H1 (cell line): Measurements from ENCODE around the gene PDHX. TPM values are rescaled to one million over a fixed set of nuclear protein-coding genes. Genes with fewer than 3 reads are reported as not detected.

Experiments used
- CTCF ChIA-PET: fragments of 300-600 bp; sonication (Branson Sonifier 250); formaldehyde crosslinking; loops from one replicate; lab custom pipeline; 2021; ENCODE audit not compliant: partially characterized antibody; lab: Charles Lee
- POLR2A ChIA-PET: fragments of 300-600 bp; sonication (Branson Sonifier 250); formaldehyde crosslinking; loops from one replicate; lab custom pipeline; 2021; ENCODE audit warnings: inconsistent platforms; ENCODE audit not compliant: partially characterized antibody; lab: Charles Lee
- DNase-seq, 2 experiments: peaks; one replicate each; pipeline versions ENCODE4 v3.0.0 to v3.0.0-alpha.2; 2010 to 2022; ENCODE audit warnings: low spot score in 2 of 2, low read depth in 1 of 2, mixed read lengths in 1 of 2
- FAIRE-seq: peaks from 2 replicates; lab custom pipeline; 2011; peaks lifted over from hg19 to GRCh38; lab: Jason Lieb, UNC
- H2AFZ ChIP-seq: 2 replicates; pipeline ENCODE4 v1.8.1; 2012; ENCODE audit warnings: low read length, inconsistent platforms
- H2AK5ac ChIP-seq: 2 replicates; pipeline ENCODE4 v1.6.1; 2013; ENCODE audit warnings: low read depth, low read length
- H2BK120ac ChIP-seq: replicated peaks from 2 replicates; pipeline ENCODE3; 2013; ENCODE audit warnings: low read depth, low read length, inconsistent platforms
- H2BK12ac ChIP-seq: 2 replicates; pipeline ENCODE4 v1.6.1; 2013; ENCODE audit warnings: low read depth, low read length
- H2BK15ac ChIP-seq: 2 replicates; pipeline ENCODE4 v1.6.1; 2013; ENCODE audit warnings: low read length
- H2BK20ac ChIP-seq: 2 replicates; pipeline ENCODE4 v1.6.1; 2013; ENCODE audit warnings: low read length
- H2BK5ac ChIP-seq: 2 replicates; pipeline ENCODE4 v1.6.1; 2013; ENCODE audit warnings: low read depth, low read length
- H3K14ac ChIP-seq: 2 replicates; pipeline ENCODE4 v1.6.1; 2013; ENCODE audit warnings: inconsistent platforms; ENCODE audit not compliant: insufficient read length
- H3K18ac ChIP-seq: 2 replicates; pipeline ENCODE4 v1.6.1; 2013; ENCODE audit warnings: low read length; ENCODE audit errors: extremely low read depth
- H3K23ac ChIP-seq: 2 replicates; pipeline ENCODE4 v1.6.1; 2013; ENCODE audit warnings: inconsistent platforms; ENCODE audit not compliant: insufficient read length
- H3K23me2 ChIP-seq: 2 replicates; pipeline ENCODE4 v1.6.1; 2013; ENCODE audit warnings: low read depth, low read length
- H3K27ac ChIP-seq: 2 replicates; pipeline ENCODE4 v1.6.1; 2011; ENCODE audit warnings: low read depth, low read length, inconsistent platforms
- H3K27me3 ChIP-seq, 4 experiments: replicated peaks in 1 of 4; 1 replicate in 1 of 4; 2 replicates in 3 of 4; pipeline versions ENCODE4 v1.6.1 to v1.8.1; 2011 to 2013; ENCODE audit warnings: low read length in 3 of 4, mild to moderate bottlenecking in 3 of 4, inconsistent platforms in 2 of 4, mixed read lengths in 2 of 4, moderate library complexity in 1 of 4; ENCODE audit not compliant: control insufficient read depth in 3 of 4, insufficient read depth in 3 of 4; ENCODE audit errors: extremely low read depth in 1 of 4
- H3K36me3 ChIP-seq, 4 experiments: 2 replicates each; pipeline versions ENCODE4 v1.6.1 to v1.8.1; 2011 to 2013; ENCODE audit warnings: mild to moderate bottlenecking in 4 of 4, low read length in 3 of 4, moderate library complexity in 2 of 4, control low read depth in 1 of 4, inconsistent platforms in 1 of 4; ENCODE audit not compliant: insufficient read depth in 4 of 4, control insufficient read depth in 2 of 4
- H3K4ac ChIP-seq: replicated peaks from 2 replicates; pipeline ENCODE3; 2013; ENCODE audit warnings: low read length, low read depth, mixed read lengths, inconsistent platforms; ENCODE audit not compliant: insufficient read length
- H3K4me1 ChIP-seq, 4 experiments: replicated peaks in 1 of 4; 1 replicate in 1 of 4; 2 replicates in 3 of 4; pipeline versions ENCODE4 v1.6.1 to v1.8.1; 2011 to 2013; ENCODE audit warnings: low read length in 3 of 4, inconsistent platforms in 2 of 4, mixed read lengths in 1 of 4; ENCODE audit not compliant: insufficient read depth in 4 of 4, control insufficient read depth in 3 of 4
- H3K4me2 ChIP-seq, 2 experiments: 2 replicates each; pipeline versions ENCODE4 v1.6.1 to v1.8.1; 2011 to 2013; ENCODE audit warnings: low read depth in 2 of 2, low read length in 2 of 2, control low read depth in 1 of 2, inconsistent platforms in 1 of 2, mild to moderate bottlenecking in 1 of 2; ENCODE audit not compliant: insufficient read depth in 1 of 2
- H3K4me3 ChIP-seq, 4 experiments: fragments of 200-600, 300-600 bp in 1 of 4; sonication (generic), shearing (Covaris generic), sonication (Bioruptor Twin) in 1 of 4; 2 replicates each; pipeline versions ENCODE4 v1.5.1 to v1.8.1; 2011 to 2016; ENCODE audit warnings: low read length in 4 of 4, low read depth in 3 of 4, control low read depth in 2 of 4, inconsistent platforms in 2 of 4, mild to moderate bottlenecking in 2 of 4, mixed read lengths in 1 of 4, moderate library complexity in 1 of 4; ENCODE audit not compliant: insufficient read depth in 2 of 4; ENCODE audit errors: extremely low read depth in 1 of 4
- H3K56ac ChIP-seq: replicated peaks from 2 replicates; pipeline ENCODE3; 2013; ENCODE audit warnings: low read depth, mild to moderate bottlenecking, mixed read lengths, low read length, inconsistent platforms; ENCODE audit not compliant: insufficient read length
- H3K79me1 ChIP-seq: 2 replicates; pipeline ENCODE4 v1.6.1; 2013; ENCODE audit warnings: low read depth, low read length, control low read depth
- H3K79me2 ChIP-seq, 2 experiments: 2 replicates each; pipeline versions ENCODE4 v1.6.1 to v1.8.1; 2012 to 2013; ENCODE audit warnings: low read length in 2 of 2, mild to moderate bottlenecking in 2 of 2, inconsistent platforms in 1 of 2; ENCODE audit not compliant: insufficient read depth in 2 of 2, control insufficient read depth in 1 of 2
- H3K9ac ChIP-seq, 4 experiments: replicated peaks in 1 of 4; 1 replicate in 1 of 4; 2 replicates in 3 of 4; pipeline versions ENCODE4 v1.6.1 to v1.8.1; 2011 to 2013; ENCODE audit warnings: low read depth in 3 of 4, low read length in 3 of 4, control low read depth in 2 of 4, mild to moderate bottlenecking in 2 of 4, moderate library complexity in 2 of 4, inconsistent platforms in 1 of 4; ENCODE audit errors: extremely low read depth in 1 of 4
- H3K9me3 ChIP-seq, 2 experiments: 2 replicates each; pipeline versions ENCODE4 v1.6.1 to v1.8.1; 2012 to 2013; ENCODE audit warnings: mild to moderate bottlenecking in 2 of 2, moderate library complexity in 2 of 2, control low read depth in 1 of 2, inconsistent platforms in 1 of 2, low read depth in 1 of 2, low read length in 1 of 2, mixed read lengths in 1 of 2; ENCODE audit not compliant: insufficient read depth in 2 of 2
- H4K20me1 ChIP-seq, 2 experiments: replicated peaks in 1 of 2; 2 replicates each; pipeline versions ENCODE3 to v1.8.1; 2011 to 2013; ENCODE audit warnings: inconsistent platforms in 2 of 2, low read length in 2 of 2, mild to moderate bottlenecking in 1 of 2; ENCODE audit not compliant: insufficient read depth in 2 of 2, control insufficient read depth in 1 of 2
- H4K5ac ChIP-seq: 2 replicates; pipeline ENCODE4 v1.6.1; 2013; ENCODE audit warnings: low read length, low read depth, mixed read lengths, inconsistent platforms; ENCODE audit not compliant: insufficient read length
- H4K8ac ChIP-seq: 2 replicates; pipeline ENCODE4 v1.8.0; 2013; ENCODE audit warnings: mild to moderate bottlenecking, moderate library complexity, low read length, inconsistent platforms; ENCODE audit not compliant: insufficient read depth; ENCODE audit errors: extremely low read depth
- H4K91ac ChIP-seq: replicated peaks from 2 replicates; pipeline ENCODE3; 2013; ENCODE audit warnings: low read length, mixed read lengths, inconsistent platforms; ENCODE audit not compliant: insufficient read length
- CHD1 ChIP-seq: IDR thresholded peaks from 2 replicates; pipeline ENCODE4 v1.6.1; 2012; ENCODE audit warnings: low read depth, low read length, improper control_type of control experiment
- E2F6 ChIP-seq: IDR thresholded peaks from 2 replicates; pipeline ENCODE4 v1.6.1; 2012; ENCODE audit warnings: inconsistent platforms
- EZH2 ChIP-seq: fragments of 200-600 bp; sonication (generic); IDR thresholded peaks from 2 replicates; pipeline ENCODE4 v1.7.1; 2012; ENCODE audit warnings: low read depth, mild to moderate bottlenecking, moderate library complexity, low read length, inconsistent platforms; ENCODE audit not compliant: severe bottlenecking
- GABPA ChIP-seq: IDR thresholded peaks from 2 replicates; pipeline ENCODE4 v1.6.1; 2011; ENCODE audit warnings: mild to moderate bottlenecking, low read length, moderate library complexity, borderline replicate concordance; ENCODE audit not compliant: insufficient read depth
- KDM5A ChIP-seq: fragments of 200-600 bp; IDR thresholded peaks from 2 replicates; pipeline ENCODE4 v1.7.1; 2012; ENCODE audit warnings: mild to moderate bottlenecking, low read length, inconsistent platforms, mixed read lengths
- POLR2A ChIP-seq, 2 experiments: IDR thresholded peaks; 1 replicate in 1 of 2; 2 replicates in 1 of 2; pipeline ENCODE4 v1.6.1; 2011; ENCODE audit warnings: low read depth in 2 of 2, low read length in 2 of 2, mild to moderate bottlenecking in 2 of 2; ENCODE audit errors: control extremely low read depth in 1 of 2
- POLR2AphosphoS5 ChIP-seq: IDR thresholded peaks from 2 replicates; pipeline ENCODE4 v1.6.1; 2011; ENCODE audit warnings: low read depth, low read length
- POU5F1 ChIP-seq: IDR thresholded peaks from 2 replicates; pipeline ENCODE4 v1.6.1; 2011; ENCODE audit warnings: low read depth, mild to moderate bottlenecking, low read length, moderate library complexity
- RBBP5 ChIP-seq: IDR thresholded peaks from 2 replicates; pipeline ENCODE4 v1.7.1; 2012; ENCODE audit warnings: low read depth, mild to moderate bottlenecking, inconsistent platforms, low read length, moderate library complexity, borderline replicate concordance
- RNF2 ChIP-seq: fragments of 200-900, 300-1000 bp; sonication (generic); IDR thresholded peaks from 2 replicates; pipeline ENCODE4 v1.7.1; 2016; ENCODE audit warnings: borderline replicate concordance, low read depth, mild to moderate bottlenecking, antibody characterized with exemption, low read length; ENCODE audit not compliant: poor library complexity, severe bottlenecking; ENCODE audit errors: missing control alignments
- SIRT6 ChIP-seq: IDR thresholded peaks from one replicate; pipeline ENCODE4 v1.7.1; 2012; ENCODE audit warnings: low read length, inconsistent platforms
- SIX5 ChIP-seq: IDR thresholded peaks from 2 replicates; pipeline ENCODE4 v1.6.1; 2011; ENCODE audit warnings: mild to moderate bottlenecking, low read depth, low read length
- SRF ChIP-seq: IDR thresholded peaks from 2 replicates; pipeline ENCODE4 v1.6.1; 2011; ENCODE audit warnings: mild to moderate bottlenecking, low read depth, low read length, moderate library complexity
- SUZ12 ChIP-seq: fragments of 200-600 bp; sonication (generic); IDR thresholded peaks from 2 replicates; pipeline ENCODE4 v1.6.1; 2012; ENCODE audit warnings: mild to moderate bottlenecking, inconsistent platforms, low read length, moderate library complexity, mixed read lengths
- WGBS, 2 experiments: shearing (Covaris generic) in 1 of 2; methylation state at CpG; one replicate each; pipeline versions ENCODE4 v1.1.6 to v1.1.7; 2013 to 2015; ENCODE audit warnings: low lambda C conversion rate in 2 of 2, mixed read lengths in 2 of 2, inconsistent platforms in 1 of 2, low coverage in 1 of 2, missing lambda C conversion rate in 1 of 2; ENCODE audit not compliant: insufficient replicate concordance in 2 of 2, insufficient coverage in 1 of 2, insufficient read length in 1 of 2; ENCODE audit errors: extremely low coverage in 1 of 2, missing lambda C conversion rate in 1 of 2; 5-methylcytosine and 5-hydroxymethylcytosine counted together
- polyA plus RNA-seq, 7 experiments: library from polyadenylated mRNA; depleted of rRNA in 3 of 7; stranded (reverse) in 5 of 7; unstranded in 2 of 7; fragments of >200 nt in 5 of 7; fragments of 200-250 nt in 2 of 7; gene quantifications; 1 replicate in 5 of 7; 2 replicates in 1 of 7; 4 replicates in 1 of 7; pipeline versions ENCODE4 v1.2.1 to v1.2.3, GENCODE V29; 2011 to 2013; ENCODE audit warnings: missing spikeins in 2 of 7, mixed read lengths in 2 of 7
- total RNA-seq: library from RNA; stranded (reverse); fragmentation: NEBNext Ultra II Directional; extraction: Animal tissue kit (Norgen Biotek cat#: 25700); gene quantifications from 2 replicates; pipeline ENCODE4 v1.2.1, GENCODE V29; 2021

Gene PDHX
- total and polyA plus RNA-seq, 2 of the 8 experiments (the other 6 are each of a cell fraction or from before 2014, with no cell fraction given): 12.4 to 51.9 TPM

- no peaks in the 10 kb centered on the region; a peak in 1 of 4 replicates for H3K9me3 ChIP-seq
- H4K5ac ChIP-seq: no peak overlapping the region
- H3K27ac ChIP-seq: no peak overlapping the region
- H3K23me2 ChIP-seq: no peaks in the 10 kb centered on the region
- no peak for FAIRE-seq
- no peaks in the 10 kb centered on the region for H3K27me3 ChIP-seq
- H2BK120ac ChIP-seq: no peak overlapping the region
- H3K79me1 ChIP-seq: no peaks in the 10 kb centered on the region
- peaks cover 0 to 17% (median 2%) of the 10 kb centered on the region in 4 experiments; a peak in 3 of 8 replicates for H3K36me3 ChIP-seq
- no peak overlapping the region for H2BK20ac ChIP-seq
- H3K14ac ChIP-seq: no peak overlapping the region
- 94% methylated on average over 3 of the region's 3 CpGs; no CpG with 5 or more reads in 1 of the 2 experiments for WGBS, 2 experiments
- H3K4me1 ChIP-seq: peaks cover 0 to 4% (median 0%) of the 10 kb centered on the region in 4 experiments; a peak in 2 of 7 replicates
- peaks cover 0 to 1% of the 10 kb centered on the region in 2 experiments for H4K20me1 ChIP-seq
- no peak overlapping the region for H3K4me2 ChIP-seq
- H3K4ac ChIP-seq: no peak overlapping the region
- POLR2A ChIA-PET: no interaction called here
- DNase-seq: no peak
- no peak overlapping the region for H3K23ac ChIP-seq
- no peak overlapping the region for H4K91ac ChIP-seq
- no peak overlapping the region for H3K4me3 ChIP-seq
- H3K79me2 ChIP-seq: no peaks in the 10 kb centered on the region
- no peak overlapping the region for H2BK12ac ChIP-seq
- CTCF ChIA-PET: interaction anchor here (0.7 to 1.0 kb wide), 2 partner anchors 112 to 397 kb away, joined by 3 to 4 read pairs; no protein-coding TSS in a partner anchor
- H3K56ac ChIP-seq: no peak overlapping the region
- H2AFZ ChIP-seq: no peak overlapping the region
- no peak overlapping the region for H4K8ac ChIP-seq
- no peak overlapping the region for H3K9ac ChIP-seq
- no peak overlapping the region for H3K18ac ChIP-seq
- H2BK5ac ChIP-seq: no peak overlapping the region
- H2BK15ac ChIP-seq: no peak overlapping the region
- H2AK5ac ChIP-seq: no peak overlapping the region
- TF ChIP-seq EZH2 (no peak), RNF2 (no peak), SIRT6 (no peak), CHD1 (no peak), POU5F1 (no peak), GABPA (no peak), KDM5A (no peak), RBBP5 (no peak), POLR2A (IDR thresholded peaks at IDR 0.05; ENCODE audit: control extremely low read depth in 1 of 2, low read depth in 2 of 2, low read length in 2 of 2) (no peak), SIX5 (no peak), E2F6 (no peak), SUZ12 (no peak), POLR2AphosphoS5 (no peak), SRF (no peak)
- TF ChIP-seq, all 59 proteins: peak for 0
Measured at GRCh38 chr11:34975482-34975881, 59.1 kb downstream of the PDHX start.
